Measurements from ENCODE around the gene SLC8A1. TPM values are rescaled to one million over a fixed set of nuclear protein-coding genes. Genes with fewer than 3 reads are reported as not detected.

The SLC8A1 gene
- total and polyA plus RNA-seq, 10 of the 15 experiments (the other 5 are each of a cell fraction or from before 2014, with no cell fraction given): under 0.01 to 1.2 (median 0.01) TPM; not detected in 3

GRCh38 chr2:40200366-40200915 lies 251.4 kb downstream of the SLC8A1 start:
- no peaks in the 10 kb centered on the region for H3K27me3 ChIP-seq (replicated peaks in 1 of 2; ENCODE audit: control insufficient read depth in 2 of 2, insufficient read depth in 2 of 2, low read length in 1 of 2)
- H3K27ac ChIP-seq (ENCODE audit: control insufficient read depth, insufficient read depth): no peak overlapping the region
- TF ChIP-seq RBBP5 (conservative IDR thresholded peaks at IDR 0.05): no peak
- TF ChIP-seq POLR2AphosphoS5 (IDR thresholded peaks at IDR 0.05; ENCODE audit: low read length): no peak
- no peak for TF ChIP-seq ETV6 (conservative IDR thresholded peaks at IDR 0.05 in 1 of 2, IDR thresholded peaks at IDR 0.05 in 1 of 2; ENCODE audit: borderline replicate concordance in 1 of 2, low read depth in 1 of 2)
- TF ChIP-seq CUX1 (IDR thresholded peaks at IDR 0.05; ENCODE audit: insufficient replicate concordance, low read depth, low read length): no peak
- TF ChIP-seq BMI1 (IDR thresholded peaks at IDR 0.05; ENCODE audit: borderline replicate concordance): no peak
- no peak for TF ChIP-seq SPI1 (IDR thresholded peaks at IDR 0.05; ENCODE audit: borderline replicate concordance, insufficient read depth, low read depth, low read length)
- DNase-seq (ENCODE audit: low read depth, low spot score) (no peak), ATAC-seq (no peak), FAIRE-seq (no peak)
- intact Hi-C loops (cut with micrococcal nuclease; ENCODE audit: unreplicated experiment): no loop called here
- H3K9me3 ChIP-seq (replicated peaks; ENCODE audit: control insufficient read depth, insufficient read depth, low read length): no peaks in the 10 kb centered on the region
- no peaks in the 10 kb centered on the region for H4K20me1 ChIP-seq (ENCODE audit: control insufficient read depth, insufficient read depth)
- H3K4me1 ChIP-seq (ENCODE audit: control insufficient read depth, insufficient read depth, low read length): no peaks in the 10 kb centered on the region
- H3K4me3 ChIP-seq: no peak overlapping the region
- H3K9ac ChIP-seq (ENCODE audit: control insufficient read depth, insufficient read depth, low read length): no peak overlapping the region
- WGBS (ENCODE audit: insufficient coverage, insufficient replicate concordance, low lambda C conversion rate, missing lambda C conversion rate): 63% methylated on average over 2 of the region's 2 CpGs
- ChIA-PET RAD21 (ENCODE audit: unreplicated experiment) (no interaction called here), CTCF (no interaction called here), SMC1A (ENCODE audit: uncharacterized antibody, unreplicated experiment) (interaction anchor here (0.6 kb wide), 1 partner anchor 338 kb away, joined by 3 read pairs; no protein-coding TSS in a partner anchor), POLR2A (no interaction called here)
- no peaks in the 10 kb centered on the region for H3K36me3 ChIP-seq (ENCODE audit: control insufficient read depth in 2 of 2, insufficient read depth in 2 of 2, low read length in 1 of 2)
- no peak overlapping the region for H2AFZ ChIP-seq (ENCODE audit: control insufficient read depth, low read depth, low read length)
- no peaks in the 10 kb centered on the region for H3K79me2 ChIP-seq (ENCODE audit: control insufficient read depth, insufficient read depth, low read length)
- in situ Hi-C loops (cut with MboI): no loop called here
- no peak overlapping the region for H3K4me2 ChIP-seq (ENCODE audit: control insufficient read depth, insufficient read depth)
- no TSS peak for BruUV-seq (replicated peaks)

Measured in GM12878 (cell line).